SHP77 (cell line): ENCODE results near the gene NACC2.
A peak's percentile ranks its signal among the peaks of the same experiment; 100 is the strongest.

Experiments used
- DNase-seq, 2 experiments: peaks; one replicate each; lab custom pipeline; 2025; lab: John Stamatoyannopoulos, UW

Gene NACC2

DNA sequence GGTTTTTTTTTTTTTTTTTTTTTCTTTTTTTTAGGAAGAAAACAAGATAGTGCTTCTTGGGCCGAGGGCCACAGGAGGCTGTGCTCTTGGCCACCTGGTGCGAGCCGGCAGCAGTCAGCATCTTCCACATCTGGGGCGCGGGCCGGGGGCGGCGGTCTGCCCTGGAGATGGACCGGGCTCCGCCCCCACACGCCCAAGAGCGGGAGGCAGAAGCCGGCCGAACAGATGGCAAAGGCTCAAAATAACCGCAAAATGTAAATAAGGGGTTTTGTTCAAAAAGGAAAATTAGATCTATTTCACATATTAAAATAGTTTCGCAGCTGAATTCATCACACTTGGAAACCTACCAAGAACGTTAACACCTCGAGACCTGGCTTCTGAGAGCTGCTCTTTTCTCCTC, 82.4 kb downstream of the NACC2 start:
- DNase-seq, result no peak

DNA sequence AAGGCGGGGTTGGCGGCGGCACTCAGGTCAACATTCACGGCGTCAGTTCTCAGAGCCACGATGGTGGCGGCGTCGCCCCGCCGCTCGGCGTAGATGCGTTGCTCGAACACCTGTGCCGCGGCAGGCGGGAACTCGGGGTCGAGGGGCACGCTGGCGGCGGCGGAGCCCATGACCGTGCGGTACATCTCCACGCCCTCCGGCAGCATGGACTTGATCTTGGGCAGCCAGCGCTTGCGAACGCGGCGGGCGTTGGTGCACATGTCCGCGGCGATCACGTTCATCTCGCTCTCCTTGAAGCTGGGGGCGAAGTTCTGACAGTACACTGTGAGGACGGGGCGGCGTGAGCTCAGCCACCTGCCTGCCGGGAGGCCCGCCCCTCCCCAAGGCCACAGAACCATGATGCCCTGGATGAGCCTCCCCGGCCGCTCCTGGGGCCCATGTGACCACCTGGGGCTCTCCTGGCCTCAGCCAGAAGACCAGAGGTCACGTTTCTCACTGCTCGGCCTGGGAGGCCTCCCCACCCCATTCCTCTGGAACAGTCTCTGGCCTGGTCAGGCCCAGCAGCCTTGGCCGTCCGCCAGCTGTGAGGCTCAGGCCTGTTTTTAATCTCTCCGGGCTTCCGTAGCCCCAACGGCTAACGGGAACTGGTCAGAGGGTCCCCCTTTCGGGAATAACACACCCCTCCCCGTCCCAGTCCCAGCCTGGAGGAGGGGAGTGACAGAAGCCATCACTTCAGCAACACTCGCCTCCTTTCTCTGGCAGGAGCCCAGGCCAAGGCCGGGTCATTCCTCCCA, 83.2 kb downstream of the NACC2 start:
- no peak for DNase-seq

DNA sequence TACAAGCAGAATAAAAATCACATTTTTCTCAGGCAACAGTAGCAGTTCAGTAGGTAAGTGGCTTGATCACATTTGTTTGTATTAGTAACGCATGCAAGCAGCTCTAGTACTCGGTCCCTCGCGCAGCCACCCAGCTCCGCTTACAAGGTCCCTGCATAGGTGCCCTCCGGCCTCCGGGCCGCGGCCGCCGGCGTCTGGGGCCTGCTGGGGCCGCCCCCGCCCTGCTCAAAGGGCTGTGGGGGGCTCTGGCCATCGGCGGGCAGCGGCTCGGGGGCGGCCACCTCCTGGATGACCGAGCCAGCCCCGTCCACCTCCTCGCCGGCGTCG, 83.8 kb downstream of the NACC2 start:
- no peak for DNase-seq

DNA sequence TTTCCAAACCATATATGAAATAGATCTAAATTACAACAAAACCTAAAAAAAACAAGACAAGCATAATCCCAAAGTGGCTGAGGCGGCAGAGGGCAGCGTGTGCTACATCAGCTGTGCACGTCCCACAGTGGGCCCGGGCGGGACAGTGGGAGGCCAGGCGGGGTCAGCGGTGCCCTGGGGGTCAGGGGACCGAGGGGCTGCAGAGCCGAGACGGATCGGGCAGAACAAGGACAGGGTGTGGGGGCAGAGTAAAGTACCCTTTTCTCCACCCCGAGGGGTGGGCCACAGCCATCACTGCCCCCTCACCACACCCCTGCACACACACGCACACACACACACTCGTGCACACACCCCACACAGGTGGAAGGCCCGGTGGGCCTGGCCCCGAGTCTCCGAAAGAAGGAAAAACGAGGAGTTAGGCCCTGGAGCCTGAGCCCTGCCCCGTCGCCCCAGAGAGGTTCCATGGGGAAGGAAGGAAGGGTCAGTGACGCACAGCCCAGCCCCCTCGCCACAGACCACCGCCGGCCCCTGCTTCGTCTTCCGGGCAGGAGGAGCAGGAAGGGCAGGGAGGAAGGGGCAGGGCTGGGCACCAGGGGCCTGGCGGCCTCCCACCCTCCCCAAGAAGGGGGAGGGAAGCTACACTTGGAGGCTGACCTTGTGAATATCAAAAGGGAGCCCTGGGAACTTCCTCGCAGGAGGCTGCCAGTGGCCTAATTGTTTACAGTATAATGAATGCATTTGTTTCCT, 84.3 kb downstream of the NACC2 start:
- no peak for DNase-seq

DNA sequence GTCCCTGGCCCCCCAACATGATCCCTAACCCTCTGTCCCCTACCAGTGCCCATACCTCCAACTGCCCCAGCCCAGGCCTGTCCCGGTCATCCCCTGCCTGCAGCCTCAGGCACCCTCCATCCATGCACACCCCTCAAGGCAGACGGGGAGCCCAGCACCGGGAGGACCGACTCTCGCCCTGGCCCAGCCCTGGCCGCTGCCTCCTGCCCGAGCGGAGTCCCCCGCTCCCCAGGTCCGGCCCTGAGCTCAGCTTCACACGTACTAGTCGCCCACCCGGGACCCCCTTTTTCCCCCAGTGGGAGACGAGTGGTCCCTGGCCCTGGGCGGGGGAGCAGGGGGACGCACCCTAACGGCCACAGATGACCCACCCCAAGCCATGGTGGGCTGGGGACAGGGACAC, 84.9 kb downstream of the NACC2 start:
- DNase-seq, result no peak

DNA sequence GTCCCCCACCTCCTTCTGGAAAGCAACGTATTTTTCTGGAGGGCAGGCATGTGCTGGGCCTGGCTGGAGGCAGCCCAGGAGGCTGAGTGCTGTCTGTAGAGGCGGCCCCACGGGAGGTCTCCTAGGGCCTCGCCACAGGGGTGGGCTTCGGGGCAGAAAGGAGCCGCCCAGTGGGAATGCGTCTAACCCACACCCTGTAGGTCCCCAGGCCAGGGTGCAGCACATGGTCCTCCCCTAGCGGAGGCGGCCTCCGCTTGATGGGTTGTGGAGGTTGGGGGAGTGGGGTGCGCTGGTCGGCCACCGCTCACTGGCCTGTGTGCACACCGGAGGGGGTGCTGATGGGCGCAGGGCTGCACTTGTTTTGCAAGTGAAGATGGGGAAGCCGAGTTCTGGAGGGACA, 85.6 kb downstream of the NACC2 start:
- no peak for DNase-seq

DNA sequence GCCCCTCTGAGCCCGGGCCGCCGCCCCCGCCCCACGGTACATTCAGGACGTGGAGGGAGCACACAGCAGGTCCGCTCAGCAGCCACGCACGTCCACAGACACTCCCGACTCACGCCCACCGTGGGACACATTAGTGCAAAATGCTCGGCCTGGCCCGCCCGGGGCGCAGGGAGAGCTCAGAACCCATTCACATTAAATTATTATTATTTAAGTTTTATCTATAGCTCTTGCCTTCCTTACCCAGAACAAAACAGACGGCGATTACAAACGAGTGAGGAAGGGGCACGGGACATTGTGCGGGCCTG, 86.4 kb downstream of the NACC2 start:
- DNase-seq, result no peak

DNA sequence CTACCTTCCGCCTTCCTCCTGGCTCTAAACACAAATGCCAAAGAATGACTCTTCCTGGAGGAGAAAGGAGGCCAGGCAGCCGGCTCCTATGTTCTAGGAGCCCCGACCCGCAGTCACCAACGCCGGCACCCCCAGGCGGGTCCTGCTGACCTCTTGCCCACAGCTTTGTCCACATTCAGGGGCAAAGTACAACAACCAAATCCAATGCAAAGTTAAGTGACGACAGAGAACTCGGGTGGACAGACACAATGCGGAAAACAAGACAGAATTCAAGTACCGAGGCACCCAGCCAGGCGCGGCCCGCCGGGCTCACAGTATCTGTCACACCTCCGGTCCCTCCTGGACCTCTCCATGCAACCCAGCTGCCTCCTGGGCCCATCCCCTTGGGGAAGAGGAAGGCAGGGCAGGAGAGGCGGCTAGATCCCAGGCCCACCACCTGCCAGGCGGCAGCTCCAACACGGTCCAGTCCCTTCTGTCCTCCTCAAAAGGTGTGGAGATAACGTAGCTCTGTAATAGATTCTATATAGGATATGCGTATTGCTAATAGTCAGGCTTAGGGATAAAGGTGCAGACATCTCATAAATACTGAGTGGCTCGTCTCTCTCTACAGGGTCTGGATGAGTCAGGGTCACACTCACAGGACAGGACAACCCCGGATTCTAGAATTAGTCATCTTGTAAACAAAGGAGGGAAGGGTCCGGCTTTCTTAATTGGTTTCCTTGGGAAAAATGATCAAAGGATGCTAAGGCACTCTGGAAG, 87.0 kb downstream of the NACC2 start:
- DNase-seq, result no peak

DNA sequence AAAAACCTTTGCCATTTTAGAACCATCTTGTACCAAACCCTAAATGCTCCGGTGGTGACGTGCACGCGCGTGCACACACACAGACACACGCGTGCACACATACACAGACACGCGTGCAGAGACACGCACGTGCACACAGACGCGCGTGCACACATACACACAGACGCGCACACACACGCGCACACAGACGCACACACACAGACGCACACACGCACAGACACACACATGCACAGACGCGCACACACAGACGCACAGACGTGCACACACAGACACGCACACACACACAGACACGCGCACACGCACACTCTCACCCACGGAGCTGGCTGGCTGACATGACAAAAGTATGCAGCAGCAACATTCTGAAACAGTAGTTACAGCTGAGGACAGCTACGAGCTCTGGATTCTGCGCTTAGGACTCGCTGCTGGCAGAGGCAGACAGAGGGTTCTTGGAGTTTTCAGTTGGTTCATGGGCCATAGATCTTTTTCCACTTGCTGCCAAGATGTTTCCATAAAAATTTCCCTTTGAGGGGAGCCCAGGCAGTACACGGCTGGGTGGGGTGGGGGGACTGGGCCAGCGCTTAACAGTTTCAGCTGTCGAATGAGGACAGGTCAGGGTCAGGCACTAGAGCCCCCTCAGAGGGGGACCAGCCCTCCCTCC, 87.7 kb downstream of the NACC2 start:
- no peak for DNase-seq

DNA sequence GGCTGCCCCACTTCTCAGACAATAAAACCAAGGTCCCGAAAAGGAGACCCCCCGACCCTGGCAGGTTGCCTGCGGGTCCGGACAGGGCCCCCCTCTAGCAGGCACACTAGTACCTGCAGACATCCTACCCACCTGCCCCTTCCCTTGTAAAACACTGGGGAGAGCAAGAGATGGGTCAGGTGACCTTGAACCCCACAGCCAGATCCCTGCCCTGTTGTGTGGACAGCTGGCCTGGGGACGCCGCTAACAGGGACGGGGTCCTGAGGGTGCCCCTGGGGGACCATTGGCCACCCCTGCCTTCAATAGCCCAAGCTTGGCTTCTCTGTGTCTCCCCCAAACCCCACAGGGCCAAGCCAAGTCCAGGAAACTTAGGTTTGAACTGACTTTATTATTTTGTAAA, 88.9 kb downstream of the NACC2 start:
- DNase-seq, result no peak

DNA sequence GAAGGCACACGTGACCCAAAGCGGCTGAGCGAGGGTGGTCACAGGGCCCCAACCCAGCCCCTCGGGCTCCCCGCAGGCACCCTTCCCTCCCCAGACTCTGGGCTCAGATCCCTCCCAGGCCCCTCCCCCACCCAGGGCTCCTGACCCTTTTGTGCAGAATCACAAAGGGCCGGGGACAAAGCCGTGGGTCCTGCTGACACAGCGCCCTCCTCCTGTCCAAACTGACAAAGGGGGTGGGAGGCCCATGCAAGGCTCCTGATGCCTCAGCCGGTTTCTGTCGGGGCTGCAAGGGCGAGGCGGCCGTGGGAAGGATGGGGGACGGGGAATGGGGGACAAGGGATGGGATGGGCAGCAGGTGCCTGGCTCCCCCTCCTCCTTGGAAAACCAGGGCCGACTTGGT, 90.4 kb downstream of the NACC2 start:
- DNase-seq, result no peak

DNA sequence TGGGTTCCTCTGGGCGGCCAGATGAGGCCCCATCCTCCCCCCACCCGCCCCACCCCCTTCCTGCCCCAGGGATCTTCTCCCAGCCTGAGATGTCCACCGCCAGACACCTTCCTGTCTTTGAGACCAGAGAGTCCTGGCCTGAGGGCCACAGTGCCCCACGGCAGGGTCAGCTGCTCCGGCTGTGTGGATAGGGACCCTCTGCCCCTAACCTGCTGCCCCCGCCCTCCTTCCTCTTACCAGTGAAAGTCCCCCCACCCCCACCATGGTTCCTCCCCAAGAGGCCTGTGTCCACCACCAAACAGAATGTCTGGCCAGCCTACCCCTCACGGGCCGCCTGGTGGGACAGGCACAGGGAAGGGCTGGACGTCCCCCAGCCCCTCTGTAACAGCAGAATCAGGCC, 90.9 kb downstream of the NACC2 start:
- DNase-seq, result no peak

DNA sequence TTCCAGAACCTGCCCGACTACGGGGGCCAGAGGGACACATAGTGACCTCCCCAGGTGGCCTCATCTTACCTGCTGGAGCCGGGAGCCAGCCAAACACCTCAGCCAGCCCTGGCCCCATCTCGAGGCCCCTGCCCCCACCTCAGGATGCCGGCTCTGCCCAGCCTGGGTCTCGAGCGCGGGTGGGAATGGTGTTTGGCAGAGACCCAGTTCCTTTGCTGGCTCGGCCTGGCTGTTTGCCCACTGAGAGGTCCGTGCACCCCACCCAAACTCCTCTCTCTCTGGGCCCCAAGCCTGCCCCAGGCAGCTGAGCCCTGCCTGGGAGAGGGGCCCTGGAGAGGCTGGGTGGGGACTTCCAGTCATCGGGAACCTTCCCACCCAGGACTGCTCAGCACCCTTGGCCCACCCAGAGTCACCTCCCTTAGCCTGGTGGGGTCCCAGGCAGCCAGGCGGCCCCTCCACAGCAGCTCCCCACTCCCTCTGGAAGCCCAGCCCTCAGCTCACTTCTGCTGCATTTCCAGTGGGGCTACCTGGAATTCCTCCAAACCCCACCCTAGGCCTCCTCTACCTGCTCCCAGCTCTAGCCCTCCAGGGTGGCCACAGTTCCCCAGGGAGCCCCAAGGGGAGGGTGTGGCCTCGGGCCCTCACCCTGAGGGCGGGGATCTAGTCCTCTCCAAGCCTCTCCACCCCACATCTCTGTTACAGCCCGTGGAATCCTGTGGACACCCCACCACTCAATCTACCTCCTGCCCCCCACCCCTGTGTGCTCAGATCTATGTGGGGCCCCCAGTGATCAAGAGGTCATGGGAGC, 91.5 kb downstream of the NACC2 start:
- no peak for DNase-seq

DNA sequence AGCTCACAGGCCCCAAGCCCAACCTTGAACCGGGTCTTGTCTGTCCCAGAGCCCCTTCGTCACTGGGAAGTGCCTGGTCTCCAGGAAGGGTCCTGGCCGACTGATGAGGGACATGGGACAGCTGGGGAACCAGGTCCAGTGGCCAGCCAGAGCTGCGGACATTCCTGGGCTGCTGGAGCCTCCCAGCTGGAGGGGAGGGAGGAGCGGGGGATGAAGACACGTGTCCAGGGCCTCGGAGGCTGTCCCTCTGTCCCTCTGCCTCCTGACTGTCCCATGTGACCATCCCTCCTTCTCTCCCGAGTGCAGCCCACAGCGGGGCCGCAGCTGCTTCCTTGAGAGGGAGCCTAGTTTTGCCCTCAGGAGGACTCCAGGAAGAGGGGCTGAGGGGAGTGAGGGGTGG, 92.2 kb downstream of the NACC2 start:
- DNase-seq, result no peak

DNA sequence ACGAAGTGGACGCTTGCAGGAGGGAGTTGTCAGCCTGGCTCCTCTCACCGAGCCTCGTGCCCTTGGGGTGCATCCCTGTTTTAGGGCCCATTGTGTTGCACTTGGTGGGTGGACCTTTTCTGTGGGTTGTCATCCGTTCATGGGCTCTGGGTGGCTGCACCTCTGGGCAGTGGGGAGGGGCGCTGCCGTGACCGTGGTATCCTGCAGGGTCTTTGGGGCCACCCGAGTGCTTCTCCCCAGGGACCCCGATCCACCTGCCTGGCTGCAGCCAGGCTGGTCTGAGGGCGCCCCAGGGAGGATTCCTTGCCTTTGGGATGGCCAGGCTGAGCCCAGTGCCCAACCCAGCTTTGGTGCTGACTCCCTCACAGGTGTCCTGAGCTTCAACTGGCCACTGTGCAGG, 92.9 kb downstream of the NACC2 start:
- DNase-seq, result no peak

DNA sequence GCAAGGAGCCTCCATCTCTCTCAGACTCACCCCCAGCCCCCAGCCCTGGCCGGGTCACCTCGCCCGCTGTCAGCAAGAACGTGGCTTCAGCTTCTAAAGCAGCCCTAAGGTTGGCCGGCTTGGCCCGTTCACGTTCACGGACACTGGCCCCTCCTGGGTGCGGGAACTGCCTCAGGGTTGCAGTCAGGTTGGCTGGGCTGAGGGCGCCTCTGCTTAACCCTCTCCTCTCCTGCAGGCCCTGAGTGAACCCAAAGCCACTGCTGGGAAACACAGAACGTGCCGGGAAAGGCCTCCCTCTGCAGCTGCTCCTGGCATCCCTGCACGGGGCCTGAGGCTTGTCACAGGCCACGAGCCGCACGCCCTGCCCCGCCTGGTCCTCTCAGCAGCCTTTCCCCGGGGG, 93.9 kb downstream of the NACC2 start:
- DNase-seq, result peak in 1 of 2 experiments; percentile 45

DNA sequence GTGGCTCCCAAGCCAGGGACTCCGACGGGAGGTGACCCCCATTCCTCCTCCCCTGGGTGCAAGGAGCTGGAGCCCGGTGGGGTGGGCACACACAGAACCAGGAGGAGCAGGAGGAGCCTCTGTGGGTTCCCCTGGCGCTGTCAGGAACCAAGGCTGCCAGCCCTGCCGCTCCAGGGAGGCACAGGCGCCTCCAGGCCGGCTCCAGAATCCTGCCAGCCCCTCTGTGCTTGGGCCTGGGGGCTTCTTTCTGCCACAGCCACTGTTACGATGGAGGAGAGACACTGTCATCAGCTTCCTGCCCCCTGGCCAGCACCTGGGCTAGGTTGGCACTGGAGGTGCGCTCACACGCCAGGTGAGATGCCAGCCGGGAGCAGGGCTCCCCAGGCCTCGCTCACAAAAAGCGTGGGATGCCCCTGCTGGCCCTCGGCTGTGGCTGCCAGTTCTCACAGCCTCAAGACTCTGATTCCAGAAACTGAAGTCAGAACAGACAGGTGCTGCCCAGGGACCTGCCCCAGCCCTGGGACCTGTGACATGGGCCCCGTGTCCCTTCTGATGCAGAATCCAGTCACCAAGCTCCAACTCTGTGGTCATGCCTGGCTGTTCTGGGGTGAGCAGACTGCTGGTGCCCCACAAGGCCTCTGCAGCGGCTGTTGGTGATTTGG, 96.5 kb downstream of the NACC2 start:
- DNase-seq, result no peak

DNA sequence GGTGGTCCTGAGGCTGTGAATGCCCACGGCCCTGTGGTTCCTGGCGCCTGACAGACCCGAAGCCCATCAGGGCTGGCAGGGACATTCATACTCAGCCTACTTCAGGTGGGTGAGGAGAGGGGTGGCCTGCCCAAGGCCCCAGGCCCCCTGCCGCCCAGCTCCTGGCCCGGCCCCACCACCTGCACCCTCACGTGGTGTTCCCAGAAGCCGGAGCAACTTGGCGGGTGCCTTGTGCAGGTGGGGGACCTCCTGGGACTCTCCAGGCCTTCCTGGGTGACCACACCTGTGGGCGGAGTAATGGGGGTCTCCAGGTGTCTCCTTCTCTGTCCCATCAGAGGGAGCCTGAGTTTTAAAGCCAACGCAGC, 97.1 kb downstream of the NACC2 start:
- DNase-seq, result no peak

DNA sequence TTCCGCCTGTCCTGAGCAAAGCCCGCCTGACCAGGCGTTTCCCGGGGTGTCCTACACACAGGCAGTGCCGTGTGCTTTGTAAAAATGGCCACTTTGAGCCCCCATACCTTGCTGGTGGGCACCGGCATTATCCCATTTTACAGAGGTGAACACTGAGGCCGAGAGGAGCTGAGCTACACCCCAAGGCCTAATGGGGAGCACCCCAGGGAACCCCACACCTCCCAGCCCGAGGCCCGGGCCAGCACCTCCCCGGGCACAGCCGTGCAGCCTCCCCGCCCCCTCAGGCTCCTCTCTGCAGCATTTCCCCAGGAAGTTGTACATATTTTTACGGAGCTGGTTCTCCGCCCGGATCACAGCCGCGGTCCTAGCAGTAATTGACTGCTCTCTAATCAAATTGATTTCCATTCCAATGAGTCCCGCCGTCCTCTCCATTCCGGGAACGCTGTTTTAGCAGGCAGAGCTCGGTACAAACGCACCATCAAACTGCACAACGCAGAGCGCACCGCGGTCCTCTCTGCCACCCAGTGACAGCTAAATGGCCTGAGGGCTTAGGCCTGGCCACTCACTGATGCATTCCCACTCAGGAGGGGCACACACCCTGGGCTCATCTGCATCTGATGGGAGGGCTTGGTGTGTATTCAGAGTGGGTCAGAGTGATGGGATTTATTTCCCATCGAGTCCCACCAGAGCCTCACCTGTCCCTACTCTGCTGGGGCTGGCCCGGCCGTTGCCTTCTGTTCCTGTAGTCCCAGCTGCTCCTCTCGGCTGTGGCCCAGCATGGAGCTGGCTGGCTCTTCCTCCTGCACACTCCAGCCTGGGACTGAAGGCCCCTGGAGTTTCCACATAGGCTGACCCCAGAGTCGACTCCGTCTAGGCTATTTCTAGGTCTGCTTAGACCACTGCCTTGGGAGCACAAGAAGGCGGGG, 97.7 kb downstream of the NACC2 start:
- no peak for DNase-seq

DNA sequence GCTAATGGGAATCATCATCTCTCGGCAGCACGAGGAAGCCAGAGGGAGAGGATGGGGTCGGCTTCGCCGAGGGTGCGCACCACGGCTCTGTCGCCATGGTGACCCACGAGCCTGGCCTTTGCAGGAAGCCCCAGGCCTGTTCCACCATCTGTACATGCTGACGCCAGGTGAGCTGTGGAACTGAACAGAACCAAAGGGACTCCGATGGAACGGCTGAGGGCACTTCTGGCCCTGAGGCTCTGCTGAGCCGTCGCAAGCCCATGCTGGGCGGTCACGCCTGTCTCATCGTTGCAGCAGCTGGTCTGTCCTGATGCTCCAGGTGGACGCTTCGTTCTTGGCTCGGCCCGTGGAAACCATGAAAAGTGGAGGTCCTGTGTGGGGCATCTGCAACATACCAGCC, 99.3 kb downstream of the NACC2 start:
- no peak for DNase-seq
